HG03196 (cell line): ENCODE results near the gene GTF2E1.
"Not testable (repeated sequence)": the region's sequence is repeated elsewhere in the genome, so short reads cannot be mapped to it uniquely, and the experiment has no call there.

Experiments used
- ATAC-seq: cut with Tn5 transposase; IDR thresholded peaks from one replicate; pipeline ENCODE4 v1.9.1; 2021; ENCODE audit not compliant: unreplicated experiment

The GTF2E1 gene

GRCh38 chr3:120753810-120754209, 11.3 kb downstream of the GTF2E1 start:
- no peak for ATAC-seq

DNA sequence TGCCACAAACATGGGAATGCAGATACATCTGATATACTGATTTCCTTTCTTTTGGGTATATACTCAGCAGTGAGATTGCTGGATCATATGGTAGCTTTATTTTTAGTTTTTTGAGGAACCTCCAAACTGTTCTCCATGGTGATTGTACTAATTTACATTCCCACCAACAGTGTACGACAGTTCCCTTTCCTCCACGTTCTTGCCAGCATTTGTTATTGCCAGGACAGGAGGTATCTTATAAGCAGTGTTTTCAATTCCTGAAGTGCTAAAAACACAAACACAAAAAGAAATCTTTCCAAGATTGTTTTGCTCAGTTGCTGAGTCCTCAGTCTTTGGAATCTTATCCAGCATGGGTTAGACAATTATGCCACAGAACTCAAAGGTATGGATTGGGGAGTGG, 13.5 kb downstream of the GTF2E1 start:
- no peak for ATAC-seq

DNA sequence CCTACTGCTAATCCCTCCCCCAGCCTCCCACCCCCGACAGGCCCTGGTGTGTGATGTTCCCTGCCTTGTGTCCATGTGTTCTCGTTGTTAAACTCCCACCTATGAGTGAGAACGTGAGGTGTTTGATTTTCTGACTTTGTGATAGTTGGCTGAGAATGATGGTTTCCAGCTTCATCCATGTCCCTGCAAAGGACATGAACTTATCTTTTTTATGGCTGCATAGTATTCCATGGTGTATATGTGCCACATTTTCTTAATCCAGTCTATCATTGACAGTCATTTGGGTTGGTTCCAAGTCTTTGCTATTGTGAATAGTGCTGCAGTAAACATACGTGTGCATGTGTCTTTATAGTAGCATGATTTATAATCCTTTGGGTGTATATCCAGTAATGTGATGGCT, 16.0 kb downstream of the GTF2E1 start:
- not testable (repeated sequence) for ATAC-seq

DNA sequence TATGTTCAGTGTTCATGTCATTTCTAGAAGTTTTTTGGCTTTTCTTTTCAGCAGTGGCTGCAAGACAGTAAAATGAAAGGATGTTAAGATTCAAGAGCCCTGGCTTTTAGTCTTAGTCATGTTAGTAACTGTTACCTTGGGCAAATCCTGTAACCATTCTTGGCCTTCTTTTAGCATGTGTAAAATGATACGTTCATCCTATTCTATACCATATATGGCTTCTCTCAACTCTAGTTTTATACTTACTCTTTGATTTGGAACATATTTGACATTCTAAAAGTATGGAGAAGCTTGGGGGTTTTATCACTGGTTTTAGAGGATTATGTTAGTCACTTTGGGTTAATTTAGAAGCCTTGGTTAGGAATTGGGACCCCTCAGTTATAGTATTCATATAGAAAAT, 20.1 kb downstream of the GTF2E1 start:
- ATAC-seq: no peak

GRCh38 chr3:120763601-120764000, 21.1 kb downstream of the GTF2E1 start:
- ATAC-seq: peak; percentile 77

DNA sequence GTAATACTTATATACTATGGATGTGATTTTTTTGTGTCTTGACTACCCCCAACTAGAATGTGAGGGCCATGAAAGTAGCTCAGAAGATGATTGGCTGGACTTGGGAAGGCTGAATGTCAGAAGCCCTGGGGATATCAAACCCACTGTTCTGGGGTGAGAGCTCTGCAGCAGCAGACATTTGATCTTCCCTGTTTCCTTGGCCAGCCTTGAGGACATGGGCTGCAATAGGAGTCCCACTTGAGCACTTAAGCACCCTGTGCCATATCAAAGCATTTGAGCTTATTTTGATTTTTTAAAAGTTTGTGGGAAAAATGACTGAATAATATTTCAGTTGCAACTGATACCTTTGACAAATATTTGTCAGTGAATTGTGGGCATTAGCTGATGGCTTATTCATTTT, 21.7 kb downstream of the GTF2E1 start:
- ATAC-seq: no peak

GRCh38 chr3:120765830-120766493, 23.4 kb downstream of the GTF2E1 start:
- ATAC-seq: peak; percentile 58

- no peak for ATAC-seq
Observed at GRCh38 chr3:120766576-120766975, 24.0 kb downstream of the GTF2E1 start.

- ATAC-seq: no peak
Observed at GRCh38 chr3:120767106-120767505, 24.6 kb downstream of the GTF2E1 start.

- ATAC-seq: no peak
Observed at GRCh38 chr3:120769436-120769835, 26.9 kb downstream of the GTF2E1 start.

- no peak for ATAC-seq
Observed at GRCh38 chr3:120770891-120771290, 28.3 kb downstream of the GTF2E1 start.

GRCh38 chr3:120772081-120772480, 29.5 kb downstream of the GTF2E1 start:
- ATAC-seq: no peak

DNA sequence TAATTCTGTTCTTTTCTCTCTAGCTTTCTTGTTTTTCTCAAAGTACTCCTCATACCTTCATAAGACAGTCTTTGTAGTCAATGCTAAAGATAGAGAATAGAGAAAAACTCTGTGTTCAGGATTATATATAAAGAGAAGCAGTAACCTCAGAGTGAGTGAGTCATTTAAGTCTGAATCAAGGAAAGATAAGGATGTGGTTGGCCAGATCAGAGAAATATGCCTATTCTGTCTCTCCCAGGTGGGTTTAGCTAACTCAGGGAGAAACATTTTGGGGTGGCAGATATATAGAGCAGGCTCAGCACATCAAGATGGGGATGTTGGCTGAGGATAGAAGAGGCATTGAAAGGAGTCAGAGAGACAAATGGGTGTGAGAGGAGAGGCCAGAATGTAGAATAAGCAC, 31.4 kb downstream of the GTF2E1 start:
- peak; percentile 64 for ATAC-seq

DNA sequence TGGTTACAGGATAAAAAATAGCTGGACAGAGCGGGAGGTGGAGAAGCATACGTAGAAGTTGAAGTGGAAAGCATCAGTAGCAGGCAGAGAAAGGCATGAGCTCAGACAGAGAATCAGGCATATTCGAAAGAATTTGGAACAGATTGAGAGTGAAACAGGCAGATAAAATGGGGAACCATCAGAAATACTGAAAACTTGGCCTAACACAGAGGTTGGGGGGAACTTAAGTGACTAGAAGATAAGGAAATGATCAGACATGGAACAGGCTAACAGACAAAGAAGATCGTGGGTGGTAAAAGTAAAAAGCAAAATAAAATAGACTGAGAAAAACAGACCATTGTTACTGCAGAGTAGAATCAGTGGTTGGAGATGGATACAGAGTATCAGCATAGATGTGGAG, 32.9 kb downstream of the GTF2E1 start:
- no peak for ATAC-seq

- ATAC-seq: no peak
Observed at GRCh38 chr3:120778776-120779175, 36.2 kb downstream of the GTF2E1 start.

GRCh38 chr3:120780977-120781376, 38.4 kb downstream of the GTF2E1 start:
- peak; percentile 93 for ATAC-seq

GRCh38 chr3:120785832-120786231, 43.3 kb downstream of the GTF2E1 start:
- peak; percentile 57 for ATAC-seq

DNA sequence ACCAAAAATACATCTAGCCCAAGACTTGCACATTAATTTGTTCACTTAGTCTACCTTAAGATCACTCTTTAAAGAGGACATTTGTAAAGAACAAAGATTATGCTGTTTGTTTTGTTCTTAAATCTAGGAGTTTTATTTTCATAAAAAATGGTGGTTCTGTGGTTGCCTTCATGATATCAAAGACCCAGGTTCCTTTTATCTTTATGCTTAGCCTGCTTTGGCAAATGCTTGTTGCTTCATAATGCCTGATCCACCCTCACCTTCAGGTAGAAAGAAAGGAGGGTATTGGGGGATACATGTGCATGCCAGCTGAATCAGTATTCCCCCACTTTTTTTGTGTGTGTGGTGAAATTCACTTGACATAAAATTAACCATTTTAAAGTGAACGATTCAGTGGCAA, 48.5 kb downstream of the GTF2E1 start:
- no peak for ATAC-seq

GRCh38 chr3:120791913-120792312, 49.4 kb downstream of the GTF2E1 start:
- ATAC-seq: no peak

GRCh38 chr3:120793601-120794000, 51.1 kb downstream of the GTF2E1 start:
- no peak for ATAC-seq

GRCh38 chr3:120795017-120795648, 52.6 kb downstream of the GTF2E1 start:
- ATAC-seq: peak; percentile 94

DNA sequence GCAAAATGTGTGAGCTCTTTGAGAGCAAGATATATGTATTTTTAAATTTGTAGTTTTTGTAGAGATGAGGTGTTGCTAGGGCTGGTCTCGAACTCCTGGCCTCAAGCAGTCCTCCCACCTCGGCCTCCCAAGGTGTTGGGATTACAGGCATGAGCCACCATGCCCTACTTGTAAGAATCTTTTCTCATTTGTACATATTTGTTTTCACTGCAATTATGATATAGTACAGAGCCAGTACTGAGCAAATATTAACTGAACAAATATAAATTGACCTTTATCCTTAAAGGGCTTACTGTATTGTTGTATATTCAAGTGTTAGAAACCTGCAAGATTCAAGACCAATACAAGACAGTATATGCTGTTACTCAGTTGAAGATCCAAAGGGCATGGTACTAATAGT, 53.4 kb downstream of the GTF2E1 start:
- no peak for ATAC-seq

DNA sequence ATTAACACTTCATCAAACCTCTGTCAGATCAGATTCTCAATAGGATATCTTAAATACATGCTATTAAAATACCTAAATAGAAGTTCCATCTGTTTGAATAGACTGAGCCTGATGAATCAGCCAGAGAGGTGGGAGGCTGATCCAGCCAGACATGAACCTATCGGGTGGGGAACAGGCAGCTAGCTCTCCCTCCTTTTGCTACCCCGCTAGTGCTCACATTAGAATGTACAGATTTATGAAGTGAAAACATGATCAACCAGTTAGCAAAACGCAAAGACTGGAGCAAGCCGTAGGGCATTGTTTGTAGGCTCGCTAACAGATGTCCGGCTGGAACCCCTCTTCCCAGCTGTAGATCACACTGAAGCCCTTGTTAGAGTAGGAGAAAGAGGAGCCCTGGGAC, 54.4 kb downstream of the GTF2E1 start:
- no peak for ATAC-seq
